ENCODE measurements around the gene GON4L. TPM values are rescaled to one million over a fixed set of nuclear protein-coding genes. Genes with fewer than 3 reads are reported as not detected.

The GON4L gene
- total and polyA plus RNA-seq, 2 of the 4 experiments (the other 2 are of a cell fraction): 21.2 to 30.3 TPM

DNA sequence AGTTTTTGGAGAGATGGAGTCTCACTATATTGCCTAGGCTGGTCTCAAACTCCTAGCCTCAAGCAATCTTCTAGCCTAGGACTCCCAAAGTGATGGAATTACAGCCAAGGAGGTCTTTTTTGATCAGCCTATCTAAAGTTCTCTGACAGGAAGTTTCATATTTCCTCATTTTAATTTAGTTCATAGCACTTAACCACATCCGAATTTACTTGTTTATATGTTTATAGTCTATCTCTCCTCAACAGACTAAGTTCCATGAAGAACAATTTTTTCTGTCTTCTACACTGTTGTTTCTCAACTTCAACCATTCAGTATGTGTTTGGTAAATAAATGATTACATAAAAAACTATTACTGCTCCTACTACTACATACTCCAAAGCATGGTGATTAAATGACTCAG lies 47.9 kb downstream of the GON4L start:
- H2BK20ac ChIP-seq (ENCODE audit: low read depth, low read length): no peak overlapping the region
- H3K79me1 ChIP-seq (ENCODE audit: low read depth in 1 of 2, low read length in 2 of 2): peaks cover 4 to 28% of the 10 kb centered on the region in 2 experiments; a peak in 2 of 4 replicates
- ATAC-seq (ENCODE audit: low read depth) (no peak; the same call in 1 of the 2 replicates), DNase-seq (no peak)
- H3K4me3 ChIP-seq (ENCODE audit: insufficient read depth, low read depth, low read length): no peak overlapping the region
- no peak overlapping the region for H3K4ac ChIP-seq (ENCODE audit: low read depth, low read length)
- H3K36me3 ChIP-seq (ENCODE audit: control insufficient read depth, insufficient read depth, low read length): peaks cover 39% of the 10 kb centered on the region
- H3K4me1 ChIP-seq (ENCODE audit: control insufficient read depth, insufficient read depth, low read length): no peaks in the 10 kb centered on the region
- H2BK5ac ChIP-seq (ENCODE audit: low read depth, low read length, poor library complexity, severe bottlenecking): no peak overlapping the region
- H3K4me2 ChIP-seq (ENCODE audit: low read depth, low read length): no peak overlapping the region
- no peaks in the 10 kb centered on the region for H3K9me3 ChIP-seq (ENCODE audit: control insufficient read depth, insufficient read depth, low read length)
- no peak overlapping the region for H2AFZ ChIP-seq (replicated peaks; ENCODE audit: low read length, poor library complexity)
- H3K23ac ChIP-seq (ENCODE audit: low read depth, low read length): no peak overlapping the region
- POLR2A ChIA-PET (ENCODE audit: unreplicated experiment): no interaction called here
- no peak overlapping the region for H3K18ac ChIP-seq (ENCODE audit: low read depth, low read length)
- no peak overlapping the region for H2AK9ac ChIP-seq (replicated peaks; ENCODE audit: low read depth, low read length, poor library complexity)
- TF ChIP-seq CEBPB (IDR thresholded peaks at IDR 0.05; ENCODE audit: low read depth, low read length) (no peak), CHD1 (IDR thresholded peaks at IDR 0.05; ENCODE audit: low read depth, low read length) (no peak), BHLHE40 (IDR thresholded peaks at IDR 0.05; ENCODE audit: low read depth, low read length) (no peak), RAD21 (IDR thresholded peaks at IDR 0.05; ENCODE audit: low read length) (no peak), SMC3 (IDR thresholded peaks at IDR 0.05; ENCODE audit: low read depth, low read length) (no peak)
- TF ChIP-seq, protein P1, sequence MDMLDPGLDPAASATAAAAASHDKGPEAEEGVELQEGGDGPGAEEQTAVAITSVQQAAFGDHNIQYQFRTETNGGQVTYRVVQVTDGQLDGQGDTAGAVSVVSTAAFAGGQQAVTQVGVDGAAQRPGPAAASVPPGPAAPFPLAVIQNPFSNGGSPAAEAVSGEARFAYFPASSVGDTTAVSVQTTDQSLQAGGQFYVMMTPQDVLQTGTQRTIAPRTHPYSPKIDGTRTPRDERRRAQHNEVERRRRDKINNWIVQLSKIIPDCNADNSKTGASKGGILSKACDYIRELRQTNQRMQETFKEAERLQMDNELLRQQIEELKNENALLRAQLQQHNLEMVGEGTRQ (IDR thresholded peaks at IDR 0.05; ENCODE audit: low read depth, low read length): no peak
- H3K9me1 ChIP-seq (ENCODE audit: insufficient read depth, low read length): peaks cover 9% of the 10 kb centered on the region; the same call in 1 of the 2 replicates
- H3K9ac ChIP-seq (ENCODE audit: low read depth, low read length): no peak overlapping the region
- H3K27ac ChIP-seq (ENCODE audit: insufficient read depth, low read length): no peak overlapping the region
- no peak overlapping the region for H2AK5ac ChIP-seq (ENCODE audit: low read depth, low read length)
- CTCF ChIA-PET: no interaction called here
- H3K14ac ChIP-seq (replicated peaks; ENCODE audit: low read depth, low read length): no peak overlapping the region
- no peak overlapping the region for H4K91ac ChIP-seq (ENCODE audit: insufficient read depth, low read depth, low read length)
- dilution Hi-C loops (cut with HindIII; ENCODE audit: low sequenced_read_pairs, unreplicated experiment) (no loop called here), in situ Hi-C loops (cut with MboI; ENCODE audit: low sequenced_read_pairs) (no loop called here), intact Hi-C loops (cut with micrococcal nuclease) (no loop called here)
- no CpG with 5 or more reads among the region's 1 CpG for WGBS, 2 experiments (ENCODE audit: extremely low coverage in 2 of 2, insufficient read length in 1 of 2)
- H4K5ac ChIP-seq (ENCODE audit: low read depth, low read length): no peak overlapping the region
- BruUV-seq (replicated peaks): no TSS peak
- no peak overlapping the region for H4K8ac ChIP-seq (ENCODE audit: low read depth in 2 of 2, low read length in 2 of 2)
- H4K20me1 ChIP-seq (ENCODE audit: insufficient read depth, low read length): no peaks in the 10 kb centered on the region
- H2BK15ac ChIP-seq (ENCODE audit: low read depth, low read length): no peak overlapping the region
- no peak overlapping the region for H3K56ac ChIP-seq (ENCODE audit: extremely low read depth, insufficient read depth, low read length)
- H2BK120ac ChIP-seq (ENCODE audit: low read depth, low read length): no peak overlapping the region
- H3K27me3 ChIP-seq (ENCODE audit: control insufficient read depth, insufficient read depth, low read length): no peaks in the 10 kb centered on the region

Measured in IMR-90 (cell line).